ENCODE data around the gene MYH4.

Gene MYH4

DNA sequence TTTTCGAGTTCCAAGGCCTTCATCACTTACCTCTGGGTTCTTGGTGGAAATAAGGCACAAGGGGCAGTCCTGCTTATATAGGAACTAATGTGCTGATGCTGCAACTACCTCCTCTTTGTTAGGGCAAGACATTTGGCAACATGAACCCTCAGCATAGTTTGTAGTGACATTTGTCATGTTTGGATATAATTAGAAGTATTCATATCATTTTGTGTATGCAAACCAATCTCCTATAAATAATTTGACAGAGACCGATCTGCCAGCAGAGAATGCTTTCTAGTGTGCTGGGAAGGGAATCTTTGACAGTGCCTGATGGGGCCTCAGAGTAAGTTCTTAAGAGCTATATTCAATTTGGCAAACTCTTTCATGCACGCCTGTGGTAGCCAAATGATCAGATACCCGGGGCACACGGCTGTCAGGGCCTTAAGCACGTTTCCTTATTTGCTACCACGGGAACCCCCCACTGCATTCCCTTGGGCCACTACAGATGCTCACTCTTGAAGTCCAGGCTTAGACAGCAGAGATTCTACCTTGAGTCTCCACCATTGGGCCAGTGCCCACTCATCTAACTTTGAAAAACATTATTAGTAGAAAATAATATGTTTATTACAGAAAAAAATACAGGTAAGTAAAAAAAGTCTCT, 47.3 kb downstream of the MYH4 start, which contains the start of gene MYH8:
Gene MYH8 (minus strand): TSS at position 51 of the 643 bp plus-strand sequence. CDS start 1,723 bp downstream, outside the sequence.
- no peak for DNase-seq (ENCODE audit: low spot score)

DNA sequence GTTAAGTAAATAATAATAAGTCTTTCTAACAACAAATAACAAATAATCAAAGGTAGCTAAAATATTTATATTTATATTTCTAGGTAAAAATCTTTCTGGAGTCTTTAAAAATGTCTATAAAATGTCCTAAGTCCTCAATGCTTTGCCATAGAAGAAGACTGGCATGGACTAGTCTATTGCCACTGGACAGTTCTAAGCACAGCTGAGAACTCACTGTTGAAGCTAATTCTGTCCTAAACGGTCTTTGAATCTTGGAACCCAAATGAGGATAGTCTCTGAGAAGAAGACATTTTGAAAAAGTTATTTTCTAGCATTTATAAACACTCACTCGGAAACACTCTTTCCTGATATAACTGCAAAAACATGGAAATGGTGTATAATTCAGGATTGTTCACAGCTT, 48.1 kb downstream of the MYH4 start:
- no peak for DNase-seq (ENCODE audit: low spot score)

DNA sequence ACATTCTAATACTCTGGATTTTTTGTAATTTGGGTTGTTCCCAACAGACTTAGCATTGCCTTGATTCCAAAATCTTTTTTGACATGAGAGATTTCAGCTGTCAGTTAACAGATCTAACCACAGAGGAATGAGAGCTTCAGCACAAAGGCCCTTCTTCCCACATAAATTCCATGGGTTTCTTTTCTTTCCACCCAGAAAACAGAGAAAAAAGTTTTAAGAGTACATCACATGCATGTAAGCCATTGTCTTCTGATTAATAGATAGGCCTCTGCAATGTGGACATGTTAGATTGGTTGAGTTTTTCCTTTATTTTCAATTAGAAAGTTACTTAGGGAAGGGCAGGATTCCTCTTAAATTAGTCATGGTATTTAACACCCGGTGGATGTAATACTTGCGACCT, 48.5 kb downstream of the MYH4 start:
- DNase-seq (ENCODE audit: low spot score): no peak

DNA sequence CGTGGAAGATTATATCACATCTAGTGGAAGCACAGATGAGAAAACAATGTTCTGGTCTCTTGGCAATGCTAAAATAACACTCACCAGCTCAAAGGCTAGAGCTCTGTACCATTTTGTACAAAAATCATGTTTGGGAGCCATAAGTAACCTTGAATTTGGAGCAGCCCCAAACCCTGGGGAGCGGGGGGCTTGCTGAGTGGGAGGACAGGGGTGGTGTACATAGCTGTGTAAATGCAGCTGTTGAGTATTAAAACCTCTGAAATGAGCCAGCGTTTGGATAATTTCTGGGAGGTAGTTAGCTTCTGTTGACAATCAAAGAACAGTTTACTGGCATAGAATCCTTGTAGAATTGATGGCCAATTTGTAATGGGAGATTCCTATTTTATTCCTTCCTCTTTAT, 51.9 kb downstream of the MYH4 start:
- no peak for DNase-seq (ENCODE audit: low spot score)

DNA sequence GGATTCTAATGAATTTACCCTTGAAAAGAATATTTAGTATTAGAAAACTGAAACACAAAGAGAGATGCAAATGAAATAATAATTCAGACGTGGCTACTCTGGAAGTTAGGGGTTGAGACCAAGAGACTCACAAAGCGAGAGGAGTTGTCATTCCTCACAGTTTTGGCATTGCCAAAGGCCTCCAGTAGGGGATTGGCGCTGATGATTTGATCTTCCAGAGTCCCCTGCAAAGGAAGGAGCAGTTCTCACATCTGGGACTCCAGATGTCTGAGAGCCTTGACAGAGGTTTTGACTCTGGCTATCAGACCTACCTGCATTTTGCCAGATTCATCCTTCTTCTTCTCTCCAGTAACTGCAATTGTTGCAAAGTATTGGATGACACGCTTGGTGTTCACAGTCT, 54.2 kb downstream of the MYH4 start:
- DNase-seq (ENCODE audit: low spot score): no peak

DNA sequence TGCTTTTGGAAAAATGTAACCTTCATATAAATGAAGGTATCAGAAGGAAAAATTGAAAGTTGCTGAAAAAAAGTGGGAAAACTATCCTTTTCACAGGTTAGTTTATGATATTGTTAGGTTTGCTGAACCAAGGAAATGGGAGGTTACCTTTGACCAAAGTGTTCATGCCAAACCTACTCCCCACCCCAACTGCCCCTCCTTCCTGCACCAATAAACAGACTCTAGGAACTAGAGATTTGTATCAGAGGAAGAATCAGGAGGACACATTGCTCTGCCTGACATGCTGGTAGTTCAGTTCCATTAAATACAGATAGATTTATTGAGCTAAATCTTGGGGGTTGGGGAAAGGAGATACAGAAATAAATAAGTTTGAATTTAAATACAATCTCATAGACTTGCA, 65.8 kb downstream of the MYH4 start:
- no peak for DNase-seq (ENCODE audit: low spot score)

DNA sequence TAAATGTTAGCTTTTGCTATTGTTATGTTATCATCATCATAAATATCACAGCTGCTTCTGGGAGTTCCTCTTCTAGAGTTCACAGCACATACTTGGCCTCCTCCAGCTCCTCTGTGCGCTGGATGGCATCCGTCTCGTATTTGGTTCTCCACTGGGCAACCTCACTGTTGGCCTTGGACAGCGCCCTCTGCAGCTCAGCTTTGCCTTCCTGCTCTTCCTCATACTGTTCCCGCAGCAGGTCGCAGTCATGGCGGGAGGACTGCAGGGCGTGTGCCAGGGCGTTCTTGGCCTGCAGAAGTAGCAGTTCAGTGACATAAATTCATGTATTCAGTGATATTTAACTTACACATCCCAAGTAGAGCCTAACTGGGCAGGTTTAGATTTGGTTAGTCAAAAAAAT, 71.0 kb downstream of the MYH4 start:
- no peak for DNase-seq (ENCODE audit: low spot score)

DNA sequence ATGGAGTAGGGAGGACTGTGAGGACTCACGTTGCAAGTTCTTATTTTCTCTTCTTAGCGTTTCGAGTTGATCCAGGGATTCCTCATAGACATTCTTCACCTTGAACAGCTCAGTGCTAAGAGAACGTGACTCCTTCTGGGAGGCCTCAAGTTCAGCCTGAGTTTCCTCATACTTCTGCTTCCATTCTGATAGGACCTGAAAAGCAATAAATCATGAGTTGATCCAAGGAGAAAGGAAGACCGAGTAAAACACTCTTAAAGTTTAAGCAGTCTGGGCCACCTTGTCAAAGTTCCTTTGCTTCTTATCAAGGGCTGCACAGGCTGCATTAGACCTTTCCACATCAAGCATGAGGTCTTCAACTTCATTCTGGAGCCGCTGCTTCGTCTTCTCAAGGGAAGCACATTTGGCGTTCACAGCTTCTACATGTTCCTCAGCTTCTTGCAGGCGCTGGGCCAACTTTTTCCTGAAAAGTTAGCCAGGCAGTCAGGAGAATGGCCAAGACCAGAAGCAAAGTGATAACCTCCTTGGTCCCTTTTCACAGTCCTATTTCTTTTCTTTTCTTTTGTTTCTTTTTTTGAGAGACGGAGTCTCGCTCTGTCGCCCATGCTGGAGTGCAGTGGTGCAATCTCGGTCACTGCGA, 72.7 kb downstream of the MYH4 start:
- no peak for DNase-seq (ENCODE audit: low spot score)

DNA sequence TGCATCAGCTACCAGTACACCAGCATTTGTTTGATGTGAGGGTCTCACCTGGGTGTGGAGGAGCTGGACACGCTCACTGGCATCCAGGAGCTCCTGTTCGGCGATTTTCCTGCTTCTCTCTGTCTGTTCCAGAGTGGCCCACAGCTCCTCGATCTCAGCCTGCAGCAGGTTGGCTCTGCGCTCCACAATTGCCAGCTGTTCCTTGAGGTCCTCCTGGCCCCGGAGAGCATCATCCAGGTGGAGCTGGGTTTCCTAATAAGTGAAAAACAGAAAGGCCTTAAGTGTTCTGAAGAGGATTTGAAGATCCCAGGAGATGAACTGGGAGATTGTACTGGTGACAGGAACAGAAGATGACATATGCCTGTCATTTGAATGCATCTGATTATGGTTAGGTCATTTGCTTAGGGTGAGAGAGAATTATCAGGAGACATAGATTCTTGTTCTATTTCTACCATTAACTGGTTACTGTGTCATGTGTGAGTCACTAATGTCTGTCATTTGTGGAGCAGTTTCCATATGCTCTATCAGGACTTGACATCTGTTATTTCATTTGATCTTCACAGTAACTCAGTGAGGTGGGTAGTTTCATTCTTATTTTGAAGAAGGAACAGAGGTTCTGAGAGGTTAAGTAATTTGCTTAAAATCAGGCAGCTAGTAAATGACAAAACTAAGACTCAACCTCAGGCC, 75.0 kb downstream of the MYH4 start:
- no peak for DNase-seq (ENCODE audit: low spot score)
